ENCODE results near the gene SINHCAF.

Gene SINHCAF

DNA sequence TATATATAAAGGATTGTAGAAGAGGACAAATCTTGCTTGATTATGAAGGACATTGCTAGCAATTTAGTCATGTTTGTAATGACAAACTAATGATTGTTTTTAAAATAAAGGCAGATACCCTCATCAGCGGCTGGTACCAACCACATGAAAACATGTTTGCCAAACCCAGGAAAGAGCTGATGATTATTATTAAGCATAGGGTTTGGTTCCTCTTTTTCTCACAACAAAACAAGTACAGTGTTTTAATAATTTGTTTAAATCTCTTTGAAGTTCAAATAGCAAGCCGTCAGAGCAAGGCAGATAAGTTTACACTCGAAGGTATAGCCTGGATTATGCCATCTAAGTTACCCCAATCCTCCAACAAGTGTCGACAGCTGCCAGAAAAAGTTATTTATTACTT, 5.3 kb upstream of the SINHCAF start:
- DNase-seq, result no peak

DNA sequence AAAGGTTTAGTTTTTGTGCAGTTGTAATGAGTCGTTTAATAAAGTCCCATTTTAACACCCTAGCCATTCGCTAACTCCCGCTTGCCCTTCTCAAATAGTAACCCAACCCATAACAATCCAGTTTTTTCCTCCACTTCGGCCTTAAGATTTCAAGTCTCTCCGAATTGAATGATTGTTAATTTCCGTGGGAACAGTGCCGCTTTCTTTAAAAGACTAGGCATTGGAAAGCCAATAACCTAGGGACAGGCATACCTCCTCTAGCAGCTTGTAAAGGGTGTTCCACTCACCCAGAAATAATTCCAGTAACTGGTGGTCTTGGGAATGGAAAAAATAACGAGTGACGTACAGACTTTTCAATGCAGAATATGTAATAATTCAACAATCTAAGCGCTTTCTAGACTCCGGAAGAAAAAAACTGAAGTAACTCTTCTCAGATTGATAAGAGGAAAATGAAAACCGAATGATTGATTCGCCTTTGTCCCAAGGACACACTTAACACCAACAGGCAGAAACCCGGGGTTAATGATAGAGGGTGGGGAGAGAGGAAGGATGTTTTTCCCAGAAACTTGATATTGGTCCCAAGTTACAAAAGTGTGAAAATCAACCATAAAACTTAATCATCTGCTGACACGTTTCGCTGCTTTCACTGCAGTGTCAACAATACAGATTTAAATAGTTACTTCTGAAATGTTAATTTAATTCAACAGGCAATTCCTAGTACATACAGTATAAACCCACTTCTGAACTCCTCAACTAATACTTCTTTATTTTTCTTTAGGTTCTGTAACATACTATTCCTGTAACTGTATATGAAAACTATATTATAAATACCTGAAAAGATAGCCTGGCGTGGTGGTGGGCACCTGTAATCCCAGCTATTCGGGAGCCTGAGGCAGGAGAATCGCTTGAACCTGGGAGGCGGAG, 1.0 kb upstream of the SINHCAF start:
- no peak for DNase-seq

DNA sequence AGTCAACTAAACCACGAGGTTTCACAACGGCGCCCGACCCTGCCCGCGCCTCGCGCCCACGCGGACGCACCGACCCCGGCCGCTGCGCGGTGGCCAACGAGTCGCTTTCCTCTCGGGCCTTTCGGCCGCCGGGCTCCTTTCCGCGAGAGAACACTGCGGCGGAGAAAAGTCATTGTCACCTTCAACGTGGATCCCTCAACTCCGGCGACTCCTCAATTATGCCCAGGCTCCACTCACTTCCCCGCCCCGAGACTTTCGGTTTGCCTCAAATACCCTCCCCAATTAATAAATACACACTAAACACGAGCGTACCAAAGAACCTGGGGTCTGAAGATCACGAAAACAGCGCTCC, 450 bp downstream of the SINHCAF start:
- DNase-seq, result no peak

DNA sequence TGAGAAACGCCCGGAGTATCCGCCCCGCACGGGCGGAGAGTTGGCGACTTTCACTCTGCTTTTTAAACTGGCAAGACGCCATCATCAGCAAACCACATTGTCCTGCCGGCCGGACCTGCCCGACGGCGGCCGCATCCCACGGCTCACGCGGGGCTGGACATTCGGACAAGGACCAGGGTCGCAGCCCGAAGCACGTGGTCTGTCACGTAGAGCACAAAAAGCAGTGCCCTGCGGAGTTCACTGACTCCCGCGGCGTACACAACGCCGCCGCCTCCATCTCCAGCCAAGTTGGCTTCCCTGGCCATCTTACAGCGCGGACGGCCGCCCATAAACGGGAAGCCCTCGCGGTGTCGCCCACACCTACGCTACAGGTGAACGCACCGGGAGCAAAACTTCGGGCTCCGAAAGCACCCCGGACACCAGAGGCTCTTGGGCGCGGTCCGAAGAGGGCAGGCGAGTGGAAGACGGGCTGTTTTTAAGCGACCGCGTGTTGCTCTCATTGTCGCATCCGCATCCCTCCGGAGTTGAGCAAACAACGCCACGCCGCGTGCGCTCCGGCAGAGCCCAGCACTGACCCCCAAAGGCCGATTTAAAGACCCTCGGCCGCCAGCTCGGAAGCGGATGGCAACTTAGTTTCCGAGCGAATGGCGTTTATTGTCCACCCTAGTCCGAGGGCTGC, 966 bp downstream of the SINHCAF start:
- DNase-seq, result no peak

DNA sequence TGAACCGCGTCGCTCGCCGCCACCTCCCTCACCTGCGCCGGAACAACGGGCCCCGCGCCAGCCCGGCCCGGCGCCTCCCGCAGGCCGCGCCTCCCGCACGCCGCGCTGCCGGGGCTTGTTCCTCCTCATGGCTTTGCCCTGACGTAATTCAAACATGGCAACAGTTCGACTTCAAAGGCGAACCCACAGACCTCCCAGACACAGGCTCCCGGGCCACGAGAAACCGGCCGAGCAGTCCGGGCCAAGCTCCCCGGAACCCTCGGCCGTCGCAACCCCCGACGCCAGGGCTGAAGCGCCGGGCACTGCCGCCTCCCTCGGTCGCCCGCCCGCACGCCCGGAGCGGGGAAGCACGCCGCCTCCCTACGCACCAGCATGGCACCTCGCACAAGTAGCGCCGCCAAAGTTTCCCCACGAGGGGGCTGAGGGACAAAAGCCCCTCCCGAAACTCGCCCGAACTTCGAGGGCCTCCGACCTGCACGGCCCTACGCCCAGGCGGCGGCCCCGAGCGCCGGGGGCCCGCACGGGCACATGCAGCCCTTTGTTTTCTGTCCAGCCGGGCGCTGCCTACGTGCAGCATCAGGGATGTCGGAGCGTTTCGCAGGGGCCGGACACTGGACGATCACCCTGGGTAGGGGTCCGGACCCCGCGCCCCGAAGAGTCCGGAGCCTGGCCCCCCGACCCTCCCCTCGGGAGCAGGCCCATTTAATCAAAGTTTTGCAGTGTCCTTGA, 1.7 kb downstream of the SINHCAF start:
- no peak for DNase-seq

DNA sequence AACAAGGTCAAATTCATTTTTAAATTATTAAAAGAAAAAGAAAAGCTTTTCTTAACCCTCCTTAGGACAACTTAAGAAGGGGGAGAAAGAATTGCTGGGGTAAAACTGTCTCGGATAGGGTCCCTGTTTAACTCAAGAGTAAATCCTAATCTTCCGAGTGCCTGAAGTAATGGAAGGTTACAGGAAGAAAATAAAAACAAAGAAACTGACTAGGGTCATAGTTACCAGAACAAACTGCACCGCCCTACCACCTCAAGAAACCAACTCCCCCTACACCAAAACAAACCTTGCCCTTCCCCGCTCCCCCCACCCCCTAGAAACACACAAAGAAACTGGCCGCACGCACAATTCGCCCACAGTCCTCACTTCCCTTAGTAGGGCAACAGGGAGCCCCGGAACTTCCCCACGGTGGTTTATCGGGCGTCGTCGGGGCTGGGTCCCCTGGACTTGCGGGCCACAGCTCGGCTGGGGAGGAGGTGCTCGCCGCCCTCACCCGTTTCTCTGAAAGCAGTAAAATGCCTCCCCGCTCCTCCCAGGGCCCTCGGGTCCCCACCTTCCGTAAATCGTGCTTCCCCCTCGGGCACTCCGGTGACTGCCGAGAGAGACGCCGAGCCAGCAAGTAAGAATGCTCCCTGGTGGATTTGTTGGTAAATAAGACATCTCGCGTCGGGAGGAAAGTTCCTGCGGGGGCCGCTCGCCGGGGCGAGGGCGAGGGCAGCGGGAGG, 2.4 kb downstream of the SINHCAF start:
- DNase-seq, result no peak

DNA sequence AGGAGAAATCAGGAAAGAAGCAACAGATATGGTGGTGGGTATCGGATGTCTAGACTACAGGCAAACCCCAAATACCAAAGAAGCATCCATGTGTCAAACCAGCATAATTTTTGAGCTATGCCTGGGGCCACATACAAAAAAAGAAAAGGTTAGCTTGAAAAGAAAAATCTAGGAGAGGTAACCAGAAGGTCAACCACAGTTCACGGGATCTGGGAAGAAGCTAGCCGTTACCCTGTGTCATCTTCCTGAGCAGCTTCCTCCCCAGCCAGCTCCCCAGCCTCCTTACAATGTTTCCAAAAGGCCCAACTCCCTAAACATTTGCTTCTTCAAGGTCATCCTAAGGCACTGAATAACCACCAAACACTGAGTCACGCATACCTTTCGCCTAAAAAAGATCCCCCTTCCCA, 3.1 kb downstream of the SINHCAF start:
- no peak for DNase-seq

DNA sequence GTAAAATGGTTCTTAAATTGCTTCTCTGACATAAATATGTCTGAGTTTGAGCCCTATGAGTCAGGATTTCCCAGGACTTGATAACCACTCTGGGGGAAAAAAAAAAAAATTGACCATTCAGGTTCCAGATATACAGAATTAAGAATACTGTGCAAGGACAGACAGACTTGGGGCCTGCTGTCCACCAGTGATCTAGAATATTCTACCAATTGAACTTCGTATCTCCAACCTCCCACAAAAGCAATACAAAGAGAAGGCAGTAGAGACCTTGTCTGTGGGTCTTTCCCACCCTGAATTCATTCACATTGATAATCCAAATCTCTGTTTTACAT, 4.1 kb downstream of the SINHCAF start:
- no peak for DNase-seq

DNA sequence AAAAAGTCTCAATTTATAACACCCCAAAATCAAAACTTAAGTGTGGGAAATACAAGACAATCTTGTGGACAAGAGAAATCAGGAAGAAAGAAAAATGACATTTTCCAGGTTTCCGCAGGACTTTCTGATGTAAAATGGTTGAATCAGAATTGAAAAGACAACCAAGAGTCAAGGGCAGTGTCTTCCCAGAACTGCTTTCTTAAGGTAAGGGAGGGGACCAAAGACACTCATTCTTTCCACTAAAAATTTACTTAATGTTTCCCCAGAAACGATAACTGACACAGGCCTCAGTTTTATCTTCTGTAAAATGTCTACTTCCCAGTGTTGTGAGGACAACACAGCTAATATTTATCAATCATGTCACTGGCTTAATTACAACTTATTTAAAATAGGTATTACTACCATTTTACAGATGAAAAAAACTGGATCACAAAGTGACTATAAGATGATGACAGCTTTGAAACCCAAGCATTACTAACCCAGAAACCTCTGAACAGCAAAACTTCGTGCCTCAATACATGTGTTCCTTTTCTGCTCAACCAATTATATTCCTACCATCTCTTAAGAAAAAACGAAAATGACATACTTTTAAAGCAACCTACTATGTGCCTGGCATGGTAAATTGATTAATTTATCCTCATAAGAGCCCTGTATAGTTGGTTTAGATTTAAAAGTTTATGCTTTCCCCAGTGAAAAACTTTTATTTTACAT, 4.6 kb downstream of the SINHCAF start:
- no peak for DNase-seq

DNA sequence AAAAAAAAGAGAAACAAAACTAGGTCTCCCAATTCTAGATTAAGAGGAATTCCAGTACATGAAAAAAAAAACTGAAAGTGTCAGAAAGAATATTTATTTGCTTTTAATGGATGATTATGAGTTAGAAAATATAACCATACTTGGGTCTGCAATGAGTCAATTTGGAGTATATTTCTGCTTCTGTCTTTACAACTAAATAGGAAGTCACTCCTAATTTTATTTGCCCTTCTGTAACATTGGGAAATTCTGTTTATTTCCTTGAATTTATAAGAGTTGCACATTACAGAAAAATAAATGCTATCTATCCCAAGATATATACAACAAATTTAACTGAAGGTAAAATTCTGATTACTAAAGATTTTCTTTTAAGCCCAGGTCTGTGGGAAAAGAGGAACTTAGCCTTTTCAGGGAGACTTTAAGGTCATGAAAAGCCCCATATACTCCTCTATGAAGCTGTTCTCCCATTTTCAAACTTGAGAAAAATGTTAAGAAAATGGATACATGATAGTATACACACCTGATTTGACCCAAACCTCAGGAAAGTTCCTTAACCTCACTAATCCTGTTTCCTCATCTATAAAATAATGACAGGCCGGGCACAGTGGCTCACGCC, 7.2 kb downstream of the SINHCAF start:
- no peak for DNase-seq

DNA sequence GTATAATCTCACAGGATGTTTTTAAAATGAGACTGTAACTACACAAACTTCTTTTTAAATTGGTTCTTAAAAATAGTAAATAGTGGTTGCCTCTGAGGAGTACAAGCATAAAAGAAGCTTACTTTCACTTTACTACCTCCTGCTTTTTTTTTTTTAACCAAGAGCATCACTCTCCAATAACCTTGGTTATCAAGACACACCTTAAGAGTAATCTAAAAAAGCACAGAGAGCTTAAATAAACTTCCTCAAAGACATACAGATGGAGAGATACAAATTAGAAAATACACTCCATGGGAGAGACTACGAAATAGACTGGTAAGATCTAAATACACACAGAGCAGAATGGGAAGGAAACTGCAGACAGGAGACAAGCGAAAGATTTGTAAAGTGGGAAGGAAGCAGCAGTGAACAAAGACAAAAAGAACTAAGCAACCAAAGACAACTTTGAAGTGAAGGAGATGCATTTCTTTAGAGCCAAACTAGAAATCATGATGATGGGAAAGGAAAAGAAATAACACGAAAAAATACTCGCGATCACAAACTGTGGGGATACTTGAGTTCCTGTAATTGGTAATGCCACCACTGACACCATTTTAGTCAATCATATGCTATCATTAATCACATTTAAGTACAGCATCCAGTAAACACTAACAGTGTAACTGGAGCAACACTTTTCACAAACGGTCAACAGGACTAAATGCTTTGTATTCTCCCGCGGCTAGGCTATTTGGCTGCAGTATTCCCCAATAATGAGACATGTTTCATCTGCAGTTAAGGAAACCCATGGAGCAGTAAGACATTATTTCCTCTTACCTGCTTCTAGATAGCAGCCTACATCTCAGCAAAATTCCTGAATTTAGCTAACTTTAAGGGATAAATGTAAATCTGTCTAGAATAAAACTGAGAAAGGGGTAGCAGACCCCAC, 8.2 kb downstream of the SINHCAF start:
- no peak for DNase-seq

DNA sequence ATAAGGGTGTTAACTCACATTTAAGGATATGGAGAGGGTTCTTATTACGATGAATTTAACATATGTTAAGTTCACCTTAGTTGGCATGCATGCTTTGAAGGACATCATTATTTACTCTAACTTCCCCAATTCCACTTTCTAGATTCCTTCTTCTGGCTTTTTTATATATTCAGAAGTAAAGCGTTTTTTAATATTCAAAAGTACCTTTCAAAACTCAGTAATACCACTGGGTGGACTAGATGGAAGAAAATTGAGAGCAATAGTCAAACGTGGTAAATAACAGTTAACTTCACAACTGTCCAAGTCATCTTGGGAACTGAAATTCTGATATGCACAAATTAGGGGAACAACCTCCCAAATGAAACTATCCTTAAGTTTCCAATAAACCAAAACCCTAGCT, 9.1 kb downstream of the SINHCAF start:
- DNase-seq, result no peak

DNA sequence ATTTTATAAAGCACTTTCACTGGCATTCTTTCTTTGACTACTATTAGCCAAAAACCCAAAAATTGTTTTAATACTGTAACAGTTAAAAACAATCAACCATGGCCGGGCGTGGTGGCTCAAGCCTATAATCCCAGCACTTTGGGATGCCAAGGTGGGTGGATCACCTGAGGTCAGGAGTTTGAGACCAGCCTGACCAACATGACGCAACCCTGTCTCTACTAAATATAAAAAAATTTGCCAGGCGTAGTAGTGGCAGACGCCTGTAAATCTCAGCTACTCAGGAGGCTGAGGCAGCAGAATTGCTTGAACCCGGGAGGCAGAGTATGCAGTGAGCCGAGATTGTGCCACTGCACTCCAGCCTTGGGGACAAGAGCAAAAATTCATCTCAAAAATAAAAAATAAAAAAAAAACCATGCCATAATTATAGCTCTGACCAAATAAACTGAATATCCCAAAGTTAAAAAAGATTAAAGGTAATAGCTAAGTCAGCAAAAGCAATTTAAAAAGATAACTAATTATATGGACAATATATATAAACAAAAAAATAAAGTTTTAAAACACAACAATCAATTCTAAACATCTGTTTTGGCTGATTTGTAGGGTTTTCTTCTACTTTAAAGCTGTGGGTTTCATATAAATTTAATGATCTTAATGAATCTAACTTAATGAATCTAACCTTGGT, 10.0 kb downstream of the SINHCAF start:
- no peak for DNase-seq

DNA sequence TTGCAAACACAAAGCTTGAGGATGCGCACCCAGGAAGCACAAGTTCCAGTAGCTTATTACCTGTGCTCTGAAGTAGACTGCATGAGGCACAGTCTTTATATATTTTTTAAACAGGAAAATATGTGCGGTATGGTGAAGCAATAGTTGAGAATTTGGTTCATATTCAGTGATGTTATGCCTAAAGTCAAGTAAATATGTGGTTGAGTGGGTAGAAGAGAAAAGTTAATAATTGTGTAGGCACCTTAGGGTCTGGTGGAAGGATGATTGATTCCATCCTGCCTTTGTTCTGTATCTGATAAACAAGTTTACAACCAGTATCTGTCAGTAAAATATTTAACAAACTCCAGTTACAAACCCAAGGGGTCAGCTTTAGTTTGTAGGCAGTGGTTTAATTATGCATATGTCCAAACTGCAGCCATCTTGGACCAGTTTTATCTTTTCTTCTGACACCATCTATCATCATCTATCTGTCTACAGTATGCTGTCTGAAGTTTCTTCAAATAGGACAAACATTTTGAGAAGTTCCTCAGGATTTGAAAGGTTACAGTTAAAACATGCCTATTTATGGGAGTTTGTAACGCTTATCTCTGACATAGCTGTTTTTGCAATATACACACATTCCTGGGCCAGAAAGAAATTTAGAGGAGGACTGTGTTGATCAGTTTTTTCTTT, 10.8 kb downstream of the SINHCAF start:
- DNase-seq, result no peak

DNA sequence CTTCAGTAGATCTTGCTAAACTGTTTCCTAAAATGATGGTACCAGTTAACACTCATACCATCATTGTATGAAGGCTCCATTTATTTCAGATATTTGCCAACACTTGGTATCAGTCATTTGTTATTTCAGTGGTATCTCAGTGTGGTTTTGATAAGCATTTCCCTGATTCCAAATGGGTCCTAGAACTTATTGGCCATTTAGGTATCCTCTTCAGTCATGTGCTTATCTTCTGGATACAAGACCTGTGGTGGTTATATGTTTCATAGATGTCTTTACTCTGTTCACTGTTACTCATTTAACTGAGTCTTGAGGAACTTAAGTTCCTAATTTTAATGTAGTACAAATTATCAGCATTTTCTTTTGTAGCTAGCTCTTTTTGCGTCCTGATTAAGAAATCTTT, 13.5 kb downstream of the SINHCAF start:
- DNase-seq, result no peak

DNA sequence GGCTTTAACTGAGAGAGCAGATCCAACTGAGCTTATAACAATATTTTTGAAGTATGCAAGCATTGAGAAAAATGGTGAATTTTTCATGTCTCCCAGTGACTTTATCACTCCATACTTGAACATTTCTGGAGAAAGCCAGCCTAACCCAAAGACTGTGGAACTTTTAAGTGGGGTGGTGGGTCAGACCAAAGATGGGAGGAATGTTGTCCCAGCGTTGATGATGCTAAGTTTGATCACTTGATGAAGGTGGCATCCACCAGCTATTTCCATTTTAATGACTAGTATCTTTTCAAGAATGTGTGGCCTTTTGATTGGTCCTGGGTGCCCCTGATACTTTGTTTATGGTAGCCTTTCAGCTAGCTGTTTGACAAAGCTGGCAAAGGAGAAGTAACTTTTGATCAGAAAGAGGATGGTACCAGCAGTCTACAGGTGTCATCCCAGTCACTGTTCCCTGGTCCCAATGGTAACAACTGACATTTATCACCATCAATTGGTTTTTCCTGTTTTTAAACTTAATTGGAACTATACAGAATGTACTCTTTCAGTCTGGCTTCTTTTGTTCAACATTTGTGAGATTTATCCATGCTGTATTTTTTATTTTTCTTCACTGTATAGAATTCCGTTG, 14.2 kb downstream of the SINHCAF start:
- no peak for DNase-seq

DNA sequence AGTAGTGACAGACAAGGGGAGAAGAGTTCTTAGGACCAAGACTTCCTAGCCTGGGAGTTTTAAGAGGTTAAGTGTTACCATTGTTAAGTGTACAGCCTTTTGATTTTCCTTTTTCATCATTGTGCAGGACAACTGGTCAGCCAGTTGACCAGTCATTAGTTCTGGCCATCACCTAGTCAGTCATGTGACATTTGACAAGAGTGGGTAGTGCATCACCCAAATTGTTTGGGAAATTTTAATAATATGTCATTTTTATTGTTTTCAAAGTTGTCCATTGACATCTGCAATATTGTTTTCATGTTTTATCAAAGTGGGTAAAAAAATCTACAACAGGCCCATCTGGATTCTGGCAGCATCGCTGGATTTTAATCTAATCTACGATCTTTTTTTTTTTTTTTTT, 15.5 kb downstream of the SINHCAF start:
- no peak for DNase-seq

DNA sequence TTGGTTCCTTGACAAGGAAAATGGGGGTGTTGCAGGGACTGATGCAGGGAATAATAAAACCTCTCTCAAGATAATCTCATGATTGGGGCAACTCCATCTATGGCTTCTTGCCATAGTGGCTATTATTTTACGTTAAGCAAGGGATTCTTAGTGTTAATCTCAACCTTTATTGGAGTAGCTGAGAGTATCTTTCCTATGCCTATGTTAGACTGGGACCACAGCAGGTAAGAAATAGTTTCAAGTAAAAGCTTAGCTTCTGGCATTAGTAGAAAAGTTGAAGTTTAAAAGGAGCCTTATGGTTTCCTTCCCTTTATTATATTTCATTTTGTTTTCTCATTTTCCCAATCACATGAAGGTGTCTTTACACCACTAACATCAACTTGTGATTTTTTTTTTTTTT, 16.7 kb downstream of the SINHCAF start:
- no peak for DNase-seq

DNA sequence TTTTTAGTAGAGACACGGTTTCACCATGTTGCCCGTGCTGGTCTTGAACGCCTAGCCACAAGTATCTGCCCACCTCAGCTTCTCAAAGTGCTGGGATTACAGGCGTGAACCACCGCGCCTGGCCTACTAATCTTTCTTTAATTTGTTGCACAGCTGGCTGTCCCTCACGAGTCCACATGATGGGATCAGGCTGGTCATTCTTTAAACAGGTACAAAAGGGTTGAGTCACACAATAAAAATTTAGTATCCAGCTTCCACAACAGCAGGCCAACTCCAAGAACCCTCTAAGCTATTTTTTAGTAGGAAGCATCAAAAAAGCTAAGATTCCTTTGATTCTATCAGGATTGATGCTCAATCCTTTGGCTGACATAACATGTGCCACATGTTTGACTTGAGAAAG, 17.8 kb downstream of the SINHCAF start:
- no peak for DNase-seq
